Neural progenitor cell (in vitro differentiated cells): ENCODE results near the gene SPOP. TPM values are rescaled to one million over a fixed set of nuclear protein-coding genes. Genes with fewer than 3 reads are reported as not detected.

Source experiments
- DNase-seq: peaks from one replicate; pipeline ENCODE4 v3.0.0-alpha.2; 2016; ENCODE audit warnings: low spot score
- H2AFZ ChIP-seq: fragments of 200-600 bp; sonication (generic); replicated peaks from 2 replicates; pipeline ENCODE4 v1.6.1; 2016; ENCODE audit warnings: antibody characterized with exemption
- H3F3A ChIP-seq: fragments of 200-600 bp; sonication (generic); 2 replicates; pipeline ENCODE4 v1.6.1; 2016; ENCODE audit warnings: antibody characterized with exemption, low read depth
- H3K27ac ChIP-seq: fragments of 200-600 bp; sonication (generic); 2 replicates; pipeline ENCODE4 v1.5.1; 2016; ENCODE audit warnings: mild to moderate bottlenecking
- H3K27me3 ChIP-seq: fragments of 200-600 bp; sonication (generic); 2 replicates; pipeline ENCODE4 v1.6.1; 2016; ENCODE audit warnings: mild to moderate bottlenecking, moderate library complexity
- H3K36me3 ChIP-seq: fragments of 200-600 bp; sonication (generic); 2 replicates; pipeline ENCODE4 v1.5.1; 2016
- H3K4me1 ChIP-seq: fragments of 200-600 bp; sonication (generic); 2 replicates; pipeline ENCODE4 v1.6.1; 2016; ENCODE audit warnings: mixed run types
- H3K4me2 ChIP-seq: fragments of 200-600 bp; sonication (generic); 2 replicates; pipeline ENCODE4 v1.6.1; 2016
- H3K4me3 ChIP-seq: fragments of 200-600 bp; sonication (generic); 2 replicates; pipeline ENCODE4 v1.5.1; 2016
- H3K79me2 ChIP-seq: fragments of 200-600 bp; sonication (generic); 2 replicates; pipeline ENCODE4 v1.6.1; 2016; ENCODE audit warnings: low read depth
- H3K9ac ChIP-seq: fragments of 200-600 bp; sonication (generic); 2 replicates; pipeline ENCODE4 v1.6.1; 2016
- H3K9me3 ChIP-seq: fragments of 200-600 bp; sonication (generic); 2 replicates; pipeline ENCODE4 v1.5.1; 2016; ENCODE audit warnings: low read depth
- H4K20me1 ChIP-seq: fragments of 200-600 bp; sonication (generic); 2 replicates; pipeline ENCODE4 v1.6.1; 2016; ENCODE audit warnings: low read depth
- H3K27ac Mint-ChIP-seq: 3 replicates; pipeline ENCODE4 v1.8.0; 2021; ENCODE audit warnings: mixed read lengths
- H3K27me3 Mint-ChIP-seq: 2 replicates; pipeline ENCODE4 v1.8.0; 2022; ENCODE audit warnings: low read depth, mild to moderate bottlenecking, inconsistent platforms, moderate library complexity, mixed read lengths; ENCODE audit not compliant: insufficient read depth
- H3K36me3 Mint-ChIP-seq: 3 replicates; pipeline ENCODE4 v1.8.0; 2021; ENCODE audit warnings: mixed read lengths
- H3K4me1 Mint-ChIP-seq: 3 replicates; pipeline ENCODE4 v1.8.0; 2021; ENCODE audit warnings: mixed read lengths
- H3K4me3 Mint-ChIP-seq: 3 replicates; pipeline ENCODE4 v1.8.0; 2021; ENCODE audit warnings: mild to moderate bottlenecking, moderate library complexity, mixed read lengths
- H3K9me3 Mint-ChIP-seq: 3 replicates; pipeline ENCODE4 v1.8.0; 2020; ENCODE audit warnings: mixed read lengths
- EZH2 ChIP-seq: fragments of 200-600 bp; sonication (generic); IDR thresholded peaks from 2 replicates; pipeline ENCODE4 v1.6.1; 2017; ENCODE audit warnings: antibody characterized with exemption, mild to moderate bottlenecking, moderate library complexity
- EZH2phosphoT487 ChIP-seq: fragments of 200-600 bp; sonication (generic); IDR thresholded peaks from 2 replicates; pipeline ENCODE4 v1.6.1; 2017; ENCODE audit warnings: antibody characterized with exemption
- total RNA-seq: library from RNA; depleted of rRNA; stranded (reverse); fragments of >200 nt; gene quantifications from 2 replicates; pipeline ENCODE4 v1.2.3, GENCODE V29; 2015; ENCODE audit warnings: low replicate concordance
- TF ChIP-seq, protein P1 (sequence below): fragments of 200-600 bp; sonication (generic); IDR thresholded peaks from 2 replicates; pipeline ENCODE4 v1.5.1; 2017; ENCODE audit warnings: antibody characterized with exemption, mild to moderate bottlenecking

SPOP gene
- total RNA-seq, 1 donor from 2014 or later: 40.3 TPM

DNA sequence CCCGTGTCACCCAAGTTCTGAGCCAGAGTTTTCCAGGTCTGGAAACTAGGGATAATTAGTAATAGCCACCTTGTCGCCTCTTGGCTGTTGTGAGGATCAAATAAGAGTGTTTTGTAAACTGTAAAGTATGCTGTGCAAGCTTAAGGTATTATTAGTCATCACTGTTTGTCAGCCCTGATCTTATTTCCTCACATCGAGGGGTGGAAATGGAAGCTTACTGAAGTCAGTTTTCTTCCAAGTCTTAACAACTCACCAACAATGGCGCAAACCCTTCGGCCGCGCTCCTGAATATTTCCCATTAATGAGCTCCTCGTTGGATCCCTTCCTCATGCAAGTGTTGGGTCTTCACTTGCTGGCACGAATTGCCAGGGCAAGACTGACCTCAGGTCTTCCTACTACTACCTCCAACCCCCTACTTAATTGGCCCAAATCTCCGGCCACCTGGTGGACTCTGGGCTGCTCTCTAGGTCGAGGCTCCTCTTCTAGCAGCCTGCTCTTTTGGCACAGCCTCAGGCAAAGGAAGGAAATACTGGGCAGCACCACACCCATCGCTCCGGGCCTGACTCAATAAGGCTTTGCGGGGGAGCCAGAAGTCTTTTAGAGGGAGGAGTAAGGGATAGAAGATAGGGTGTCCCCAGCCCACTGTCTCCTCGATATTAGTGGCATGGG is 30.8 kb upstream of the SPOP start:
- Histone ChIP-seq H4K20me1 (no peaks in the 10 kb centered on the region), H3K36me3 (no peaks in the 10 kb centered on the region), H3K27ac (no peak overlapping the region), H3K4me2 (no peak overlapping the region), H3K9ac (no peak overlapping the region), H3K9me3 (no peaks in the 10 kb centered on the region), H3K79me2 (peaks cover 16% of the 10 kb centered on the region), H3K4me3 (no peak overlapping the region), H3K4me1 (peaks cover 7% of the 10 kb centered on the region), H3F3A (peaks cover 22% of the 10 kb centered on the region), H3K27me3 (no peaks in the 10 kb centered on the region), H2AFZ (no peak overlapping the region)
- Mint-ChIP-seq H3K9me3 (no peaks in the 10 kb centered on the region), H3K4me1 (peaks cover 23% of the 10 kb centered on the region), H3K27ac (peak overlapping the region; percentile 99), H3K27me3 (peaks cover 4% of the 10 kb centered on the region), H3K4me3 (peak overlapping the region; percentile 92), H3K36me3 (peaks cover 4% of the 10 kb centered on the region)
- peak; percentile 11 for DNase-seq
- TF ChIP-seq, protein P1, sequence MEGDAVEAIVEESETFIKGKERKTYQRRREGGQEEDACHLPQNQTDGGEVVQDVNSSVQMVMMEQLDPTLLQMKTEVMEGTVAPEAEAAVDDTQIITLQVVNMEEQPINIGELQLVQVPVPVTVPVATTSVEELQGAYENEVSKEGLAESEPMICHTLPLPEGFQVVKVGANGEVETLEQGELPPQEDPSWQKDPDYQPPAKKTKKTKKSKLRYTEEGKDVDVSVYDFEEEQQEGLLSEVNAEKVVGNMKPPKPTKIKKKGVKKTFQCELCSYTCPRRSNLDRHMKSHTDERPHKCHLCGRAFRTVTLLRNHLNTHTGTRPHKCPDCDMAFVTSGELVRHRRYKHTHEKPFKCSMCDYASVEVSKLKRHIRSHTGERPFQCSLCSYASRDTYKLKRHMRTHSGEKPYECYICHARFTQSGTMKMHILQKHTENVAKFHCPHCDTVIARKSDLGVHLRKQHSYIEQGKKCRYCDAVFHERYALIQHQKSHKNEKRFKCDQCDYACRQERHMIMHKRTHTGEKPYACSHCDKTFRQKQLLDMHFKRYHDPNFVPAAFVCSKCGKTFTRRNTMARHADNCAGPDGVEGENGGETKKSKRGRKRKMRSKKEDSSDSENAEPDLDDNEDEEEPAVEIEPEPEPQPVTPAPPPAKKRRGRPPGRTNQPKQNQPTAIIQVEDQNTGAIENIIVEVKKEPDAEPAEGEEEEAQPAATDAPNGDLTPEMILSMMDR: no peak
- TF ChIP-seq EZH2 (no peak), EZH2phosphoT487 (no peak)

DNA sequence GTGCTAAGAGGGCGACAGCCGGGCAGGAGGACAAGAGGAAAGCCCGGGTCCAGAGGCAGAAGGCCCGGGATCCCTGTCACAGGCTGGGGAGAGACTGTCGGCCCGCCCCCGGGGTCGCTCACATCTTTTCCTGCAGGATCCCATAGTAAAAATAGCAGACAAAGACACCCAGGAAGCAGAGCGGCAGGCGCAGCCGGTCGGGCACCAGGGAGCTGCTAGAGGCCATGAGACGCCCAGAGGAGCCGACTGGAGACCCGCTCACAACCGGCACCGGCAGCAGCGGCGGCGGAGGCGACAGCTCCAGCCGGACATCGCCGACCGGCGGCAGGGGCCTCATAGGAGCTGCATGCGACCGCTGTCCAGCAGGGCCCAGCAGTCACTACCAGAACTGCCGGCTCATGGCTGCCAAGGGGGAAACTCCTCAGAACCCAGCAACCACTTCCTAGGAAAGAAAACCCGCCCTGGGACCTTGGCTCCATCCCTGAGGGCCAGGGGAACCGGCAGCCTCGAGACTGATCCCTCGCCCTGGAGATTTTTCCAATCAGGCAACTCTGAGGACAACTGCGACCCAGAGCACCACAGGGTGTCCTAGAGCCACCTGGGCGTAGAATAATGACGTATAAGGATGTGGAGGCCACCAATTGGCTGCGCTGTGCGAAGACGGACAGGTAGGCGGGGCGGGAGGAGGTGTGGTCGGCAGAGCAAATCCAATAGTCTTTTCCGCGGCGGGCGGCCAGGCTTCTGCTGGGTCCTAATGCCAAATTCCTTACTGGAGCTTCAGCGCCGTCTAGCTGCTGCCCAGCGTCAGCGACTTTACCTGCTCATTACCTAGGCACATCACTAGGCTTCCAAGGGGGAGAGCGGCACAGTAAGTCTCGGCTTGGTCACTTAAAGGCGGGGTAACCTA is 30.0 kb upstream of the SPOP start, which contains the start of gene SLC35B1:
Gene SLC35B1 (minus strand): TSS at position 357 of the 907 bp plus-strand sequence. CDS start 131 bp downstream, at position 226.
- no peaks in the 10 kb centered on the region for H3K9me3 Mint-ChIP-seq
- H3K4me2 ChIP-seq: peak within 1 kb of the TSS; percentile 97
- peaks cover 23% of the 10 kb centered on the region for H3K4me1 Mint-ChIP-seq
- H3K27me3 Mint-ChIP-seq: peaks cover 4% of the 10 kb centered on the region
- H3K36me3 ChIP-seq: no peaks in the 10 kb centered on the region
- peak within 1 kb of the TSS; percentile 64 for H2AFZ ChIP-seq
- peaks cover 7% of the 10 kb centered on the region for H3K4me1 ChIP-seq
- peak within 1 kb of the TSS; percentile 97 for H3K9ac ChIP-seq
- H3K36me3 Mint-ChIP-seq: peaks cover 4% of the 10 kb centered on the region
- H3K27me3 ChIP-seq: no peaks in the 10 kb centered on the region
- no peaks in the 10 kb centered on the region for H3K9me3 ChIP-seq
- peak within 1 kb of the TSS; percentile 84 for H3K4me3 ChIP-seq
- peaks cover 16% of the 10 kb centered on the region for H3K79me2 ChIP-seq
- peak within 1 kb of the TSS; percentile 97 for H3K27ac ChIP-seq
- peak within 1 kb of the TSS; percentile 92 for H3K4me3 Mint-ChIP-seq
- DNase-seq: peak; percentile 99
- peaks cover 22% of the 10 kb centered on the region for H3F3A ChIP-seq
- peak within 1 kb of the TSS; percentile 99 for H3K27ac Mint-ChIP-seq
- H4K20me1 ChIP-seq: no peaks in the 10 kb centered on the region
- no peak for TF ChIP-seq EZH2phosphoT487
- TF ChIP-seq, protein P1: peak; percentile 81
- no peak for TF ChIP-seq EZH2

DNA sequence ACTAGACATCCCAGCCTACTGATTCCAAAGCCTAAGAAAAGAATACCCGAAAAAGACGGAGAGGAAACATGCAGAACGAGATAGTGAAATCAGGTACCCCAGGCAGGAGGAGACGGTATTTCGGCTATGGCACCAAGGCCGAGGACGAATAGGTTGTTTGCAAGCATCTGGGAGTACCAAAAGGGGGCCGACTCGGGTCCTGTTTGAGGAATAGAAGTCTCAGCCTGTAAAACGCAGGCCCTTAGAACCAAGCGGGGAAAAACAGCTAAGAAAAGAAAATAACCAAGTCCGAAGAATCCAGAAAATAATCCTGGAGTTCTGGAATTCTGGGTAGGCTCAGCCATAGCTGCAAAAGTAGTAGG is 29.3 kb upstream of the SPOP start:
- Histone ChIP-seq H3K79me2 (peaks cover 16% of the 10 kb centered on the region), H3K9me3 (no peaks in the 10 kb centered on the region), H3K27ac (peak overlapping the region; percentile 97), H3K9ac (peak overlapping the region; percentile 97), H3K36me3 (no peaks in the 10 kb centered on the region), H3K4me3 (peak overlapping the region; percentile 84), H4K20me1 (no peaks in the 10 kb centered on the region), H2AFZ (peak overlapping the region; percentile 64), H3K4me2 (peak overlapping the region; percentile 97), H3K4me1 (peaks cover 7% of the 10 kb centered on the region), H3K27me3 (no peaks in the 10 kb centered on the region), H3F3A (peaks cover 22% of the 10 kb centered on the region)
- Mint-ChIP-seq H3K27me3 (peaks cover 4% of the 10 kb centered on the region), H3K36me3 (peaks cover 4% of the 10 kb centered on the region), H3K27ac (peak overlapping the region; percentile 99), H3K4me1 (peaks cover 23% of the 10 kb centered on the region), H3K9me3 (no peaks in the 10 kb centered on the region), H3K4me3 (peak overlapping the region; percentile 92)
- TF ChIP-seq EZH2phosphoT487 (no peak), EZH2 (no peak)
- TF ChIP-seq, protein P1: no peak
- DNase-seq: peak; percentile 51
